ENCODE data around the gene SCAMP2.

- TF ChIP-seq, protein P1, sequence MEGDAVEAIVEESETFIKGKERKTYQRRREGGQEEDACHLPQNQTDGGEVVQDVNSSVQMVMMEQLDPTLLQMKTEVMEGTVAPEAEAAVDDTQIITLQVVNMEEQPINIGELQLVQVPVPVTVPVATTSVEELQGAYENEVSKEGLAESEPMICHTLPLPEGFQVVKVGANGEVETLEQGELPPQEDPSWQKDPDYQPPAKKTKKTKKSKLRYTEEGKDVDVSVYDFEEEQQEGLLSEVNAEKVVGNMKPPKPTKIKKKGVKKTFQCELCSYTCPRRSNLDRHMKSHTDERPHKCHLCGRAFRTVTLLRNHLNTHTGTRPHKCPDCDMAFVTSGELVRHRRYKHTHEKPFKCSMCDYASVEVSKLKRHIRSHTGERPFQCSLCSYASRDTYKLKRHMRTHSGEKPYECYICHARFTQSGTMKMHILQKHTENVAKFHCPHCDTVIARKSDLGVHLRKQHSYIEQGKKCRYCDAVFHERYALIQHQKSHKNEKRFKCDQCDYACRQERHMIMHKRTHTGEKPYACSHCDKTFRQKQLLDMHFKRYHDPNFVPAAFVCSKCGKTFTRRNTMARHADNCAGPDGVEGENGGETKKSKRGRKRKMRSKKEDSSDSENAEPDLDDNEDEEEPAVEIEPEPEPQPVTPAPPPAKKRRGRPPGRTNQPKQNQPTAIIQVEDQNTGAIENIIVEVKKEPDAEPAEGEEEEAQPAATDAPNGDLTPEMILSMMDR (IDR thresholded peaks at IDR 0.05), result no peak
- no peak for TF ChIP-seq POLR2A (IDR thresholded peaks at IDR 0.05)
Observed at GRCh38 chr15:74906067-74906449, 32.9 kb upstream of the SCAMP2 start.
